Stimulated activated CD4-positive, alpha-beta T cell treated with anti-CD3 and anti-CD28 coated beads, Interleukin-4, amount 100 ng/mL, for 1 hour (primary cell): ENCODE measurements around the gene CAMKMT.

Experiments used
- DNase-seq: peaks from one replicate; pipeline ENCODE4 v3.0.0-alpha.2; 2020

The CAMKMT gene

DNA sequence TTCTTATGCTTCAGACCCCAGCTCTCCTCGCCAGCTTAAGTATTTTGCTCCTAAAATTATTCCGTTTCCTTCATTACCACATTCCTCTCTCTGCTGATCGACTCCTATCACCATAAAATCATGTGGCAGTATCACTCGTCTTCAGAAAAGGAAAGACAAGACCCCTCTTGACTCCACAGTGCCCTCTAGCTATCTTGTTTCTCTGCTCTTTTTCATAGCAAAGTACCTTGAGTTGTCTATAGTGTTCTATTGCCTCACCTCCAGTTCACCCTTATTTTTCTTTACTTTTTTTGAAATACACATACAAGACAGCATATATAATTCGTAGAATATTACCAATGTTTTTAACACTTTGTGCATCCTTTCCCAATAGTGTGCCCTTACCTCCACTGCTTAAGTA is 306.6 kb downstream of the CAMKMT start:
- no peak for DNase-seq

DNA sequence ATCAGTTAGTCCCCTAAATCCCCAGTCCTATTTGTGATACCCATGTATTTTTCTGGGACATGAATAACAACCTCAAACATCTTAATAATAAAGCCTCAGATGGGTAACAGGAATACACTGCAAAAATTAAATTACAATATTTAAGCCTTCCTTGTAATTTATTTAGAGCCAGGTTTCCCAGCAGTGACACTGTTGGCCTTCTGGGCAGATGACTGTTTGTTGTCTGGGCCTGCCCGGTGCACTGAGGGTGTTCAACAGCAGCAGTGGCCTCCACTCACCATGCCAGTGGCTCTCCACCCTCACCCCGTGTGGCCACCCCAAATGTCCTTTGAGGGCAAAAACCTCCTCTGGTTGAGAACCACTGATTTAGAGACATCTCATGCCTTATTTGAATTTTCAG is 309.5 kb downstream of the CAMKMT start:
- no peak for DNase-seq

DNA sequence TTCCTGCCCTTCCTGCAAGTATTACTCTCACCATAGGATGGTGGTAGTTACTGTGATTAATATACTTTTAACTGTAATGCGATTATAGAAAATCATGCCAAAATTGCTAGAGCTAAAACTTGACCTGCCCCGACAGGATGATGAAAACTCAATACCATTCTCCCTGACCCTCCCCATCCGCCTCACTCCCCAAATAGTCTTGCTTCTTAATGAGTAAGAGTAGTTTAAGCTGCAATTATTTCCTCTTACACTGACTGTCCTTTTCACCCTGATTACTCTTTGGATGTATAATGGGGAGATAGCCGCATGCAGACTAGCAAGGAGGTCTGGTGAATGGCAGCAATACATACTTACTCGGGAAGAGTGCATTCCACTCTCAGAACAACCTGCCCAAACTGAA is 310.2 kb downstream of the CAMKMT start:
- DNase-seq: no peak

DNA sequence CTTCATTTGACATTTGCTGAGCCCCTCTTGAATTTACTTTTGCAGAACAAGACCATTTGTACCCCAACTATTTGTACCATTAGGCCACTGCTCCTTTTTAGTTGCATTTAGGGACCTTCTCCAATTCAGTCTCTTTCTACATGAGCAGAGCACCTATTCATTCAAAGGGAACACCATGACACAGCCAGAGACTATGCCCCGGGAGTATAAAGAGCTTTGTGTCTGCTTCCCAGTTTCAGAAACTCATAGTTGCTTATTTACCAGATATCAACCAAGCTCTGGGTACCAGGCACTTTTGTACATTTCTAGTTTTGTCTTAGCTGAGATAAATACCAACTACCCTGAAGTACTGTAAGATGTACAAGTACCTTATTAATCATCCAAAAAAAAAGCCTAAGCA is 310.7 kb downstream of the CAMKMT start:
- DNase-seq: no peak

DNA sequence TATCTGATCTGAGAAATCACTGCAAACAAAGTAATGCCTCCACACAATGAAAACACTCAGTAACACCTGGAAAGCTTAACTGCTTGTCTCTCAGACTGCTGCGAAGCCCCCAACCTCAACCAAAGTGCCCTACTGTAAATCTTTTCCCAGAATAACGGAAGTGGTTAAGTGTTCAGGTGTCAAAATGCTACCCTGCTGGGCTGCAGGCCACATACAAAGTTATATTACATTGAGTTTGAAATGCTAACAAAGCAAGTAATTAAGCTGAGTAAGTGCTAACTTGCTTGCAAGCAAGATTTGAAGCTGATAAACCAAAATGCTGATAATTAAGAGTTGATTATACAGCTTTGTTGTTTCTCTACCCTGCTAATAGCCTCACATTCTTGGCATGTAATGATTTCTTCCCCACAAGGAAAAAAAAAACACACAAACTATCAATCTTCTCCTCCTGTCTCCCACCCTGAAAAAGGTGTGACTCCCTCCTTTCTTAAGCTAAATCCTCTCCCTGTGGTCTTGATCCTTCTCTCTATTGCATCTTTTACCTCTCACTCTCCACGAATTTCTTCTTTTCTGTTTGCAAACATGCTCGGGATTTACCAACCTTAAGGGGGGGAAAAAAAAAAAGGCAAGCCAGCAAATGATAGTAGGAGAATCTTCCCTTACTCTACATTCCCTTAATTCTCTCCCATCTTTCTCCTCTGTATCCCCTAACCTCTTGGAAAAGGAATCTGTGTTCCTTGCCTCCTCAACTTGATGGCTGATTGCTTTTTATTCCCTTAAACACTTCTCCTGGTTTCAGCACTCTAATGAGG is 312.9 kb downstream of the CAMKMT start:
- DNase-seq: no peak

DNA sequence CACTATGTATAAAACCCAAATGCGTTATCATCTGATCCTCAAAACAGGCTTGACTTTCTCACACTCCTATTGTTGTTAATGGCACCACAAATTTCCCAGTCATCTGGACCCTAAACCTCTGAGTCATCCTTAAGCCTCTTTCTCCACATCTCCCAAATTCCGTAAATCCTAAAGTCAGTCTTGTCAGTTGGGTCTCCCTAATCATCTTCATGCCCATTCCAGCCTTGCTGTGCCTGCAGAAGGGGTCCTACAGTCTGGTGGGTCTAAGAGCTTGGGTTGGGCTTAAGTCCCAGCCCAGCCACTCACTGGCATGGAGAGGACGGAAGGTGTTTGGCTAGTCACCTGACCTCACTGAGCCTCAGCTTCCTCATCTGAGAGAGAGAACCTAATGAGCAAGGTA is 314.6 kb downstream of the CAMKMT start:
- DNase-seq: no peak

DNA sequence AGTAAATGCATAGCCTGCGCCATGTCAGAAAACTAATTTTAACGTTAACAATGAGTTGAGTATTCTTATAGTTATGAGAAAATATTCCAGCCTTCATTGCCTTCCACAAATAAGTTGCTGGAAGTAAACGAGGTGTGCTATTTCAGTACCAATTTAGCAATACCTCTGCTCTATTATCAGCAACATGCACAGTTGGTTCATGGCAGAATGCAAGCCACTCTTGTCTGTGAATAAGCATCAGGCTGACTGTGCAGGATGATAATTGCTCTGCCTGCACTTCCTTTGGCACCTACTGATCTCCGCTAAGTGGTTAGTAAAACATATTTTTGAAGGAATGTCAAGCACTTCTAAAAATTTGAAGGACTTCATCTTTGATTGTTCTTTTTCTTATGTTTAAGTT is 317.8 kb downstream of the CAMKMT start:
- no peak for DNase-seq

DNA sequence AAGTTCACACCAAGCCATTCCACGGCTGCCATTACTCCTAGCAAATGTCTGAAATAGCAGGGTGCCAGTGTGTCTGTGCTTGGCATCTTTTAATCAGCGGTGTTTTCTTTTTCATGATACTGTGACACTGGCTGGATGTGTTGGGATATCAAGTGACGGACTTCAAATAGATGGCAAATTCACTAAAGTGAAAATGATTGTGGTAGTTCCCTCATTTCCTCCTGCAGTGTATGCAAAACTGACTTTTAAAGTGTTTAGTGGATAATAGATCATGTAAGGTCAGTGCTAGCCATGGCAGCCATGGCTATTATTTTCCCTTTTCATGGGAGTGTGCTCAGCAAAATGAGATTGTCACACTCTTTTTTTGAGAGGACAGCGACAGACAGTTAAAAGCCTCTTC is 318.2 kb downstream of the CAMKMT start:
- no peak for DNase-seq

DNA sequence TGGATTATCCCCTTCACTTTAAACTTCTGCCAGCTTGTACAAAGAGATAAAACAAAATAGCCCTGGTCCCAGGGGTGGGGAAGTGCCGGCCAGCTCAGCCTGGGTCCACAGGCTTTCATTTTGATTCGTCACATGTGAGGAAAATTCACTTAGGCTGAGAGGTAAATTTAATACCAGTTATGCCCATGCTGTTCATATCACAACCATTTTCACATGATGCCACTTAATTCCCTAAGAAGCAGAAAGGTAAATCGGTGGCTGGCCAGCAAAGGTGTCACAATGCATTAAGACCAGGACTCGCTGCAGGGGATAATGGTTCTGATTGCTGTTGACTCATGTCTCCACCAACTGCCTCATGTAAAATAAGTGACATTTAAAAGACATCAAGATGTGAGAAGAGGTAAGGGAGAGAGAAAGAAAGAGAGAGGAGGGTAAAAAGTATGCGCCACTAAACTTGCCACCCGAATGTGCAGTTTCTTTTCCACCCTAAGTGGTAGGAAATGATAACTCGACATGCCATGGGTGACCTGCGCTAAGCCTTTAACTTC is 318.8 kb downstream of the CAMKMT start:
- no peak for DNase-seq

DNA sequence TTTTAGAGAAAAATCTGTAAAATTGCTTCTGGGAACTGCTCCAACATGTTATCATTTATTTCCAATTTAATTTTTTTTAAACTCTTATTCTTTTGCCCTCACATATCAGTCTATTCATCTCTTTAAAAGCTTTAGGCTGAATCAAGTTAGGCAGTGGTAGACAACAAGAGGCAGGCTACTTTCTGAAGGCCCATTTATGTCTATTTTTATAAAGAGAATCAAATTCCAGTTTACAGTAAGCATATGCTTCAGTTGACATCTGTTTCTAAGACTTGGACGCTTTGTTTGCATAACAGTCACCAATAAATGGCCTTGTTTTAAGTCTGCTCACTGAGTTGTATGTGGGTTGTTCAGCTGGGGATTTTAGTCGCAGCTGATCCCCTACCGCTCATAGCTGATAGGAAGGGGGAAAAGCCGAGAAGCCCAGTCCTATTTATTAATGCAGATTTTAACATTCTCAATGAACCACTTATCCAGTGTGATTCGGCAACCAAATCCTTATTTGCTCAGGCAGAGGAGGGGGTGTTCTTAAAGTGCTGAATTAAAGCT is 319.3 kb downstream of the CAMKMT start:
- no peak for DNase-seq

DNA sequence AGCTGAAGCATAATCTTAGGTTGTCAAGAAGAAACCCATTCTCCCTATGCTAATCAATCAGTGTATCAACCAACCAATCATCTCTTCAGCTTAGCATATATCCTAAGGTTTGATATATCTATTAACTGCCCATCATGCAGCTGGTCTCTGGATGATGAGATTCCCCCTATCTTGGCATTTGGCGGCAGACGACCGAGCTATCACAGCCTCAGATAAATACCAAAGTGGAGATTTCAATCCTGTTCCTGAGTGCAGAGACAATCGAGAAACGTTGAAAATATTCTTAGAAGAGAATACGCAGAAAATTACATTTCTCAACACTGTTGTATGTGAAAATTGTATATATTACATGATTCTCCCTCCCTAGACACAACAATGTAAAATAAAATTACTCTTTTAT is 320.7 kb downstream of the CAMKMT start:
- no peak for DNase-seq

DNA sequence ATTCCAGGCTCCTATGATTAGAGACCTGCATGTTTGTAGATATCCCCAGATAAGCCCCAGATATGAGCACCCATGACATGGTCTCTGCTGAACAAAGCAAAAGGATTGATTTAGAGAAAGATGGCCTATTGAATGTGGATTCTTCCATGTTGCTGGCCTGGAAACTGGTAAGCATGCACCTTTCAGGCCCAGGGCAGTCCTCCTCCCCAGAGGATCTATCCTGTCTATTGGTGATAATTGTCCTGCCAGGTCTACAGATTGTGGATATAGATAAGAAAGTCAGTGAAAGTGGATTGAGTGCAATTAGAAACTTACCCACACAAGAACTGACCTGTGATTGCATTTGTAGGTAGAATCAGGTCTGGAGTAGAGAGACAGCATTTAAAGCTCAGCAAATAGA is 322.8 kb downstream of the CAMKMT start:
- DNase-seq: no peak

DNA sequence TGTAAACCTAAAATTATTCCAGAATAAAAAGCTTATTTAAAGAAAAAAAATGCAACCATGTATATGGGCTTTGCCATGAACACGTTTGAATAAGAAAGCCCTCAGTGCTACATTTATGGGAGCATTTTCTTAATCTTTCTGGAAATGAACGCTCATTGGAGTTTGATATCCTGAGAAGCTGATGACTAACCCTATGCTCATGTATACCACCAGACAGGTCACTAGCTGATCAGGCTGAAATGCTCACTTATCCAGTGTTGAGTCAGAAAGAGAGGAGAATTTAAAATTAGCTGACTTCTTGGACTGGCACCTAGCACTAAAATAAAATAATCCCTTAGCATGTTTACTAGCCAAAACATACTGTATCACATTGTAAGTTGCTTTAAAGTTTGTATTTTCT is 324.8 kb downstream of the CAMKMT start:
- no peak for DNase-seq

DNA sequence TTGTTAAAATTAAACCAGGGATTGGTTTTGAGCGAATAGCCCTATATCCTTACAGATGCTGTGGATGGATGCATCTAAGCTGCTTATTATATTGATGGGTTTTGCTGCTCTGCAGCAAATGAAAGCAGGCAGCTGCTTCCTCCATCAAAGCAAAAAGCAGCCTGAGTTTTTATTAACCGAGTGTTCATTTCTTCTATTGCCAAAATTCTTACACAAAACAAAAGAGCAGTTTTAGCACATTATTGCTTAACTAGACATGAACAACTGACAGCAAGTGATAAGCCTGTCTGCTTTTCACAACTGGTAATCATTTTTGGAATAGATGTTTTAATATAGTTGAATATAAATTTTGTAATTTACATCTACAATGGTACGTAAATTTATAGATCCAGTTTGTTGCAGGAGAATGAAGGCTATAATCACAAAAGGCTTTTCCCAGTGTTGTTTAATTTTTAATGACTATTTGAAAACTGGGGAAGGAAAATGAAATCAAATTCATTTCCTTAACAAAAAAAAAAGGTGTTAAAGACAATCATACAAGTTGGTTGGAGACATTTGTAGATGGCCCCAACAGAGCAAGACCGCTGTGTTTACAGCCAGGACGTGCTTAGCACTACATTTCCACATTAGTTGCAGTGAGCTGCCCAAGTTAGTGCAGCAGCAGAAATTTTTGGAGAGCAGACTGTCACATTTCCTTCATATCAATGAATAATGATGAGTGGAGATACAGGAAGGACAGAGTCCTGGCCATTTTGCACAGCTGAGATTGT is 326.1 kb downstream of the CAMKMT start:
- no peak for DNase-seq

DNA sequence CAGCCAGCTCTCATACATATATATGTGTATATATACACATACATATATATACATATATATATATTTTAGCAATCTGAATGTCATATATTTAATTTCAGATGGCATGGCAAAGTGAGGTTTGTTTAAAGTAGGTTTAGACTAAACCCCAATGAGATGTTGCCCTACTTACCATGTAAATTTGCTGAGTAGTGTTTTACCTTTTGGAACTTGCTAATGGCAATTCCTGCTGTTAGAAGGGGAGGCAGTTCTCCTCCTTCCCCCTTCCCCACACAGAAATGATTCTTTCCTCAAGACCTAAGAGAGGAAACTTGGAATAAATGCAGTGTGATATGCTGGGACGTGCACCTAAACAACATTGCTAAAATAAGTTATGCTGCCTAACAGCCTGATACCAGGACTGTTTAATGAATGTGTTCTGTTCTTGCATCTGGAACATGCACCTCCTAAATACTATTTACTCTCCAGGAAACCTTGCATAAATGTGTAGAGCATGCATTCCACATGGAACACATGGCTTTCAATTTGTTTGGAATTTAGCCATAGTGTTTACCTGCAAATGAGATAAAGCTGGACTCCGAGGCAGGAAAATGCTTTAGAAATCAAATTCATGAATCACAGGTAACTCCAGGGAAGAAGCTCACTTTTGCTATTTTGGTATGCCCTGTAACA is 326.8 kb downstream of the CAMKMT start:
- no peak for DNase-seq

DNA sequence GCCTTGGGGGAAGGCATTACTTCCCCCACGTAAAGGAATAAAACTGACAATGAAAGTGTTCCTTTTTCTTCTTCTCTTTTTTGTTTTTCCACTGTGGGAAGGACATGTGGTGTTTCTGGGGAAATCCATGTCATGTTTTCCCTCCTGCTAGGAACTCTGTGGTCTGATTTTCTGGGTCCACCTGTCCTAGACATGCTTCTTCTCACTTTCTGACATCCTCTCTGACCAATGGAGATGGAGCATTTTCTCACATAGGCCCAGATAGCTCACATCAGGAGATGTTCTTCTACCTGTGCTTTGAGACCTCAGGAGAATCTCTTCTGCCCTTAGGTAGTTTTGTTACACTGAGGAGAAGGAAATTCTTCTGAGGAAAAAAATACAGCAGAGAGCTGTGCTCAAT is 327.8 kb downstream of the CAMKMT start:
- DNase-seq: no peak

DNA sequence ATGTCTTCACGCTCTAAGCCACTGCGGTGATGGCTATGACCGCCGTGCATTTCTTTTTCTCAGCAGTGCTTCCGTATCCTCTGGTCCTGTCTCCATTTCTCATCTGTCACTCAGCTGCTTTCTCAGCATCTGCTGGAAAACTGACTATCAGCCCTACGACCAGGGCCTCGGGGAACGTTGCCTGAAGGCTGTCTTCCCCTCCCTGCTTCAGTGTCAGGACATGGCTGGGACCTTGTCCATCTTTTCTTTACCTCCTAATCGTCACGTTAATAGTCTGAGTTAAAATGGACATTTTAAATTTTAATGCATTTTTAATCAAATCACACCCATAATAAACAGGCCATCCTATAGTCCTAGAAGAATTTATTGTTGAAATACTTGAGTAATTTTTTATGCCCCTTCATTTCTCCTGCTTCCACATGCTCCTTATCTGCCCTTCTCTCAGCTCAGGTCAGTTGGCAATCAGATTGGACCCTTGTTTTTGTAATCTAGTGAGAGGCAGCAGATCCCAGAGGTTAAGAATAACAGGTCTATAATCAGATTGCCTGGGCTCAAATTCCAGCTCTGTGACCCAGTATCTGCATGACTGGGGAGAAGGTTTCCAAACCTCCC is 329.5 kb downstream of the CAMKMT start:
- no peak for DNase-seq

DNA sequence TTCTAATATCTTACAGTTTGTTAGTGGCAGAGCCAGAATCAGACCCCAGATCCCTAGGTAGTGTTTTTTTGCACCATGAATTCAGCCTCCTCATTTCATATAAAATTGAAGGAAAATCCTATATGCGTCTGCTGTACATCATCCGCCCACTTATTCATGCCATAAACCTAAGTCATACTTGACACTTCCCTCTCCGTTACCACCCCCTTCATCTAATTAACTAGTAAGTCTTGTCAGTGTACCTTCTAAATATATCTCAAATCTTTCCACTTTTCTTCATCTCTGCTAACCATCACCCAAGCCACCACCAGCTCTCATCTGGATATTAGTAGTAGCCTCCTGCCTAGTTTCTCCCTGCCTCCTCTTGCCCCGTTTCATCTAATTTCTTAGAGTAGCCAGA is 331.1 kb downstream of the CAMKMT start:
- no peak for DNase-seq

DNA sequence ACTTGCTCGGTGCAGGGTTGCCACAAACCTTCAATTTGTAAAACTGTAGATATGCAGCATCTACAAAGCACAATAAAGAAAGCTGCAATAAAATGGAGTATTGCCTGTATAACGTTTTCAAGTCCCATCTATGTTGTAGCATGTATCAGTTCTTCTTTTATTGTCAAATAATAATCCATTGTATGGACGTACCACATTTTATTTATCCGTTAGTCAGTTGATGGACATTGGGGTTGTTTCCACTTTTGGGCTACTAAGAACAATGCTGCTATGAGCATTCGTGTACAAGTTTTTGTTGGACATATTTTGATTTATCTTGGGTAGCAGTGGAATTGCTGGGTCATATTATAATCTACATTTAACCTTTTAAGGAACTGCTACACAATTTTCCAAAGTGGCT is 339.1 kb downstream of the CAMKMT start:
- DNase-seq: no peak

DNA sequence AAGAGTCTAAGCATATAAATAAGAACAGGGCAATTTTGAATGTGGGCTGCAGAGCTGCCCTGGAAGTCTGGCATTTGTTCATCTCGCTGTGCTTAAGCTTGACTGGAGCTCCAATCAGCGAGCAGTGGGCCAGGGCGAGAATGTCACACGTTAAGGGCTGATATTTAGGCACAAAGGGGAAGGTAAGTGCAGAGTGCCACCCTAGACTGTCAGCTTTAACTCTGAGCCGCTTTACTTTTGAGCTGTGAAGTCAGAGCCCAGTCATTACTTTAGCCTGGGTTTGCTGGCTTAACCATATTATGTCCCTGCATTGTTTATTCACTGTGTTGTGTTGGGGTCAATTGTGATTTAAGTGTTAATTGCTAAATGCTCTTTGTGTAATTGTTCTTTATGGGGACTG is 343.6 kb downstream of the CAMKMT start:
- DNase-seq: no peak

DNA sequence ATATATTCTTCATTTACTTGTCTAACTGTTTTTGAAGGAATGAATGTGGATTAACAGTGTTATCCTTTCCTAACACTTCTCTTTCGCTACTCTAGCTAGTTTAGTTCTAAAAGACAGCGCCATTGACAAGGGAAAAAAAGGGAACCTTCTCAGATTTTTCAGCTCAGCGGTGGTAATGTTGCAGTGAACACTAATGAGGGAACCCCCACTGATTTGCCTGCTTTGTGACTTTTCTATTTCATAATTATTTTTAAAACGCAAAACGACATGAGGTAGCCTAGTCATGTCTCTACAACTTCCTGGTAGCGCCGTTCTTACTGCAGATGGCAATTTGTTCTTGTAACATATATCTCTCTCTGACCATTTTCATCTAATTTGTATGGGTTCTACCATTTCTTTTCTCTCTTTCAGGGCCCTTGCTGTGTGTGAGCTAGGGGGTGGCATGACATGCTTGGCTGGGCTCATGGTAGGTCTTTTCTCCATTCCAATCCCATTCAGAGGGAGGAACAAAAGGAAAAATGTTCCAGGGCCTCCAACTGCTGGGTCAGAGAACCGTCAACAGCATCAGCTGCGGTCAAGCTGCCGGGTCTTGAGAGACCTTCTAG is 344.2 kb downstream of the CAMKMT start:
- no peak for DNase-seq
